ENCODE measurements around the gene KIF11. TPM values are rescaled to one million over a fixed set of nuclear protein-coding genes. Genes with fewer than 3 reads are reported as not detected.
"Not testable (repeated sequence)": the region's sequence is repeated elsewhere in the genome, so short reads cannot be mapped to it uniquely, and the experiment has no call there.

KIF11 gene
- total RNA-seq, 1 donor from 2014 or later, result 0.78 TPM

- intact Hi-C loops (cut with DNase I), result loop anchor here (2.0 kb wide), 1 partner anchor 59 kb away; no protein-coding TSS in a partner anchor
- no peak for ATAC-seq (ENCODE audit: poor library complexity)
- no peak for DNase-seq
Observed at GRCh38 chr10:92575961-92576360, 17.0 kb upstream of the KIF11 start.

GRCh38 chr10:92582347-92582746, 10.6 kb upstream of the KIF11 start:
- intact Hi-C loops (cut with DNase I); DNase-seq; ATAC-seq (ENCODE audit: poor library complexity): not testable (repeated sequence)

GRCh38 chr10:92590623-92591549, 2.0 kb upstream of the KIF11 start:
- intact Hi-C loops (cut with DNase I), result loop anchor here (10.0 kb wide), 1 partner anchor 284 kb away; no protein-coding TSS in a partner anchor
- DNase-seq (peak; percentile 59), ATAC-seq (ENCODE audit: poor library complexity) (peak; percentile 6)

GRCh38 chr10:92591550-92592022, 1.3 kb upstream of the KIF11 start:
- intact Hi-C loops (cut with DNase I), result loop anchor here (10.0 kb wide), 1 partner anchor 283 kb away; no protein-coding TSS in a partner anchor
- ATAC-seq (ENCODE audit: poor library complexity) (peak; percentile 95), DNase-seq (peak; percentile 97)

- intact Hi-C loops (cut with DNase I), result loop anchor here (10.0 kb wide), 1 partner anchor 281 kb away; no protein-coding TSS in a partner anchor
- DNase-seq (no peak), ATAC-seq (ENCODE audit: poor library complexity) (no peak)
Observed at GRCh38 chr10:92593619-92594588, 974 bp downstream of the KIF11 start.

GRCh38 chr10:92595505-92595904, 2.6 kb downstream of the KIF11 start:
- DNase-seq, result no peak
- no peak for ATAC-seq (ENCODE audit: poor library complexity)
- intact Hi-C loops (cut with DNase I), result loop anchor here (10.0 kb wide), 1 partner anchor 279 kb away; no protein-coding TSS in a partner anchor

- intact Hi-C loops (cut with DNase I), result loop anchor here (10.0 kb wide), 1 partner anchor 276 kb away; no protein-coding TSS in a partner anchor
- DNase-seq, result no peak
- ATAC-seq (ENCODE audit: poor library complexity), result no peak
Observed at GRCh38 chr10:92598321-92598720, 5.4 kb downstream of the KIF11 start.

- DNase-seq (no peak), ATAC-seq (ENCODE audit: poor library complexity) (no peak)
- intact Hi-C loops (cut with DNase I), result no loop called here
Observed at GRCh38 chr10:92604841-92605240, 11.9 kb downstream of the KIF11 start.

- ATAC-seq (ENCODE audit: poor library complexity) (no peak), DNase-seq (no peak)
- intact Hi-C loops (cut with DNase I), result no loop called here
Observed at GRCh38 chr10:92615515-92615914, 22.6 kb downstream of the KIF11 start.

GRCh38 chr10:92619368-92619767, 26.4 kb downstream of the KIF11 start:
- intact Hi-C loops (cut with DNase I), result no loop called here
- no peak for ATAC-seq (ENCODE audit: poor library complexity)
- no peak for DNase-seq

GRCh38 chr10:92627845-92628480, 35.0 kb downstream of the KIF11 start:
- intact Hi-C loops (cut with DNase I), result no loop called here
- ATAC-seq (ENCODE audit: poor library complexity), result no peak
- DNase-seq, result no peak

GRCh38 chr10:92629945-92630344, 37.0 kb downstream of the KIF11 start:
- DNase-seq (no peak), ATAC-seq (ENCODE audit: poor library complexity) (no peak)
- intact Hi-C loops (cut with DNase I), result no loop called here

GRCh38 chr10:92638037-92638436, 45.1 kb downstream of the KIF11 start:
- ATAC-seq (ENCODE audit: poor library complexity) (no peak), DNase-seq (no peak)
- intact Hi-C loops (cut with DNase I), result no loop called here

GRCh38 chr10:92640107-92640506, 47.2 kb downstream of the KIF11 start:
- intact Hi-C loops (cut with DNase I), result no loop called here
- DNase-seq (no peak), ATAC-seq (ENCODE audit: poor library complexity) (no peak)

- no peak for DNase-seq
- intact Hi-C loops (cut with DNase I), result no loop called here
- no peak for ATAC-seq (ENCODE audit: poor library complexity)
Observed at GRCh38 chr10:92641492-92641891, 48.6 kb downstream of the KIF11 start.

GRCh38 chr10:92644921-92645320, 52.0 kb downstream of the KIF11 start:
- no peak for ATAC-seq (ENCODE audit: poor library complexity)
- intact Hi-C loops (cut with DNase I), result no loop called here
- DNase-seq, result no peak

GRCh38 chr10:92650864-92651263, 57.9 kb downstream of the KIF11 start:
- ATAC-seq (ENCODE audit: poor library complexity); DNase-seq; intact Hi-C loops (cut with DNase I): not testable (repeated sequence)

GRCh38 chr10:92655426-92655825, 62.5 kb downstream of the KIF11 start:
- no peak for ATAC-seq (ENCODE audit: poor library complexity)
- intact Hi-C loops (cut with DNase I), result no loop called here
- no peak for DNase-seq
